Right lobe of liver (tissue), 6 donors: ENCODE results near the gene TTLL5. TPM values are rescaled to one million over a fixed set of nuclear protein-coding genes. Genes with fewer than 3 reads are reported as not detected.

ENCODE experiments used
- ATAC-seq, 4 donors: fragments of 200-7000 bp; cut with Tn5 transposase; one replicate each; pipeline ENCODE4 v1.9.1; 2020; ENCODE audit warnings: mild to moderate bottlenecking in 4 of 4, moderate library complexity in 4 of 4
- DNase-seq, 3 donors: peaks; one replicate each; pipeline ENCODE4 v3.0.0-alpha.2; 2020
- H3K27ac ChIP-seq, 3 donors: fragments of 200-600 bp; one replicate each; pipeline ENCODE4 v1.8.0; 2022
- H3K27me3 ChIP-seq, 2 donors: fragments of 200-600 bp; one replicate each; pipeline ENCODE4 v1.8.0; 2022
- H3K36me3 ChIP-seq, 4 donors: fragments of 200-600 bp; sonication (generic) in 1 of 4; one replicate each; pipeline versions ENCODE4 v1.5.1 to v1.8.0; 2017 to 2022; ENCODE audit warnings: control low read depth in 1 of 4
- H3K4me1 ChIP-seq, 4 donors: fragments of 200-600 bp; sonication (generic) in 1 of 4; one replicate each; pipeline versions ENCODE4 v1.5.1 to v1.8.0; 2017 to 2022; ENCODE audit warnings: control low read depth in 1 of 4
- H3K4me3 ChIP-seq, 3 donors: fragments of 200-600 bp; one replicate each; pipeline ENCODE4 v1.8.0; 2022
- H3K9me3 ChIP-seq, 4 donors: fragments of 200-600 bp; sonication (generic) in 1 of 4; one replicate each; pipeline versions ENCODE4 v1.5.1 to v1.8.0; 2017 to 2022; ENCODE audit warnings: control low read depth in 1 of 4
- CTCF ChIP-seq, 4 donors: fragments of 200-600 bp in 3 of 4; fragments of 450-650 bp in 1 of 4; IDR thresholded peaks; one replicate each; pipeline versions ENCODE4 v1.5.1 to v1.8.0; 2016 to 2022; ENCODE audit warnings: antibody characterized with exemption in 4 of 4, mild to moderate bottlenecking in 2 of 4
- POLR2A ChIP-seq: fragments of 450-650 bp; IDR thresholded peaks from one replicate; pipeline ENCODE4 v1.6.1; 2017; ENCODE audit warnings: antibody characterized with exemption, mild to moderate bottlenecking
- WGBS: methylation state at CpG from one replicate; pipeline ENCODE4 v1.1.6; 2018; ENCODE audit warnings: low coverage, low lambda C conversion rate; ENCODE audit not compliant: insufficient coverage; ENCODE audit errors: missing lambda C conversion rate; 5-methylcytosine and 5-hydroxymethylcytosine counted together
- intact Hi-C, 2 donors: fragments of 100-400 bp; cut with DNase I; formaldehyde crosslinking; loops; one replicate each; pipeline versions ENCODE4 v1.11.2 to v1.14.1; 2022
- total RNA-seq, 6 experiments: library from RNA; depleted of rRNA in 2 of 6; stranded (reverse); fragments of >200 nt in 2 of 6; fragmentation: NEBNext Ultra II Directional in 3 of 6; extraction: Animal tissue kit (Norgen Biotek cat#: 25700) in 3 of 6; gene quantifications; one replicate each; pipeline versions ENCODE4 v1.1.0 to v1.2.4, GENCODE V29; 2016 to 2023
- donor health status: DM: no; HTN: yes; CAD: no.
- donor health status: DM: no; HTN: no; CAD: no.
- donor health status: DM: no; HTN: no; CAD: no.
- donor health status: DM: no; HTN: yes; CAD: no.
- donor health status: DM: no; HTN: yes; CAD: no.

TTLL5 gene
- total RNA-seq, 6 experiments from 2014 or later = 7.4 to 13.8 (median 11.9) TPM

- no peak overlapping the region for H3K4me3 ChIP-seq
- H3K36me3 ChIP-seq = peaks cover 0 to 3% (median 0%) of the 10 kb centered on the region in 4 donors
- no peak overlapping the region for H3K27ac ChIP-seq
- WGBS = 75% methylated on average over 3 of the region's 3 CpGs
- ATAC-seq = no peak
- H3K4me1 ChIP-seq = peaks cover 0 to 30% (median 13%) of the 10 kb centered on the region in 4 donors
- no peaks in the 10 kb centered on the region for H3K27me3 ChIP-seq
- TF ChIP-seq CTCF (IDR thresholded peaks at IDR 0.05) (no peak), POLR2A (no peak)
- no peaks in the 10 kb centered on the region for H3K9me3 ChIP-seq
- DNase-seq = no peak
- intact Hi-C loops = no loop called here
Observed at GRCh38 chr14:75628816-75629215, 32.2 kb upstream of the TTLL5 start.

GRCh38 chr14:75630695-75631452 lies 30.2 kb upstream of the TTLL5 start:
- no peak for TF ChIP-seq CTCF (IDR thresholded peaks at IDR 0.05)
- no peak for TF ChIP-seq POLR2A
- no peaks in the 10 kb centered on the region for H3K9me3 ChIP-seq
- no peak overlapping the region for H3K27ac ChIP-seq
- H3K4me1 ChIP-seq = peaks cover 0 to 24% (median 11%) of the 10 kb centered on the region in 4 donors
- H3K36me3 ChIP-seq = peaks cover 0 to 12% (median 0%) of the 10 kb centered on the region in 4 donors
- DNase-seq = no peak
- no peak for ATAC-seq
- H3K4me3 ChIP-seq = no peak overlapping the region
- 70% methylated on average over 2 of the region's 6 CpGs for WGBS
- H3K27me3 ChIP-seq = no peaks in the 10 kb centered on the region
- intact Hi-C loops = no loop called here

GRCh38 chr14:75631453-75631831 lies 29.6 kb upstream of the TTLL5 start:
- Histone ChIP-seq H3K4me1 (peaks cover 0 to 18% (median 8%) of the 10 kb centered on the region in 4 donors), H3K36me3 (peaks cover 0 to 12% (median 0%) of the 10 kb centered on the region in 4 donors), H3K27me3 (no peaks in the 10 kb centered on the region), H3K9me3 (no peaks in the 10 kb centered on the region), H3K4me3 (no peak overlapping the region), H3K27ac (no peak overlapping the region)
- WGBS = 70% methylated on average over 3 of the region's 5 CpGs
- ATAC-seq = no peak
- TF ChIP-seq POLR2A (no peak), CTCF (IDR thresholded peaks at IDR 0.05) (no peak)
- intact Hi-C loops = no loop called here
- no peak for DNase-seq

GRCh38 chr14:75634848-75635247 lies 26.2 kb upstream of the TTLL5 start:
- peaks cover 0 to 12% (median 0%) of the 10 kb centered on the region in 4 donors for H3K36me3 ChIP-seq
- TF ChIP-seq CTCF (IDR thresholded peaks at IDR 0.05) (no peak), POLR2A (no peak)
- H3K4me3 ChIP-seq = no peak overlapping the region
- intact Hi-C loops = no loop called here
- ATAC-seq (no peak), DNase-seq (no peak)
- H3K9me3 ChIP-seq = no peaks in the 10 kb centered on the region
- WGBS = 74% methylated on average over 5 of the region's 5 CpGs
- H3K27me3 ChIP-seq = no peaks in the 10 kb centered on the region
- H3K4me1 ChIP-seq = no peaks in the 10 kb centered on the region
- no peak overlapping the region for H3K27ac ChIP-seq
